ENCODE results near the gene SLC44A1.
A peak's percentile ranks its signal among the peaks of the same experiment; 100 is the strongest.

The SLC44A1 gene

GRCh38 chr9:105438141-105438806 is 193.8 kb downstream of the SLC44A1 start:
- no peak for DNase-seq

DNA sequence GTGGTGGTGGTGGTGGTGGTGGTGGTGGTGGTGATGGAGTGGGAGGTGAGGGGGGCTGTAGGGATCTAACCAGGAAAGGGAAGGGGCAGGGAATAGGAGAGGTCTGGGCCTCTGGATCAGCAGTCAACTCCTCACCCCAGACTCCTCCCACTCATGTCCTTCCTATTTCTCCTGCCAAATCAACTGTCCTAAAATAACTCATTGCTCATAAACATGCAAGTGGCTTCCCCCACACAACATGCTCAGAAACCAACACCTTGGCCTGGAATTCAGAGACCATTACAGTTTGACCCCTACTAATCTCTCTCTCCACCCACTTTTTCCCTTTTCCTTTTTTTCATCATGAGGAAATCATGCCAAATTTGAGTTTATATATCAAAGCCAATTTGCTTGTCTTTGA is 195.0 kb downstream of the SLC44A1 start:
- no peak for DNase-seq

DNA sequence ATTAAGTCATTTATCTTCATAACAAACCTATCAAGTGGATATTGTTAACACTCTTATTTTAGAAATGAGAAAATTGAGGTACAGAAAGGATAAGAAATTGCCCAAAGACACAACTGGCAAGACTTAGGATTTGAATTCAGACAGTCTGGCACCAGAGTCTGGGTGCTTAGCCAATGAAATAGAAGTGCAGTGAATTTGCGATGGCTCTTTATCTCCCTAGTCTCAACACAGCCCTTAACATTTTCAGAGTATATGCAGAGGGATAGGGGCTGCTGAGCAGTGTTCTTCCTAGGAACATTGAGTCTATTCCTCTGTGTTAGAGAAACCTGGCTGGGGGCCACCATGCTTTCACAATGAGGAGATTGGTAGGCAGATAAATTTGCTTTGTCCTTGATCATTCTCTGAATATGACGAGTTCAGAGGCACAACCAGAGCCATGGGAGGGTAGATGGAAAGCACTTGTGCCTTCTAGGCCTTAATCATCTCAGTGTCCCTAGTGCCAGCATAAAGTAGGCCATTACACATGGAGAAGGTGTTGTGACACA is 197.2 kb downstream of the SLC44A1 start:
- DNase-seq: no peak

DNA sequence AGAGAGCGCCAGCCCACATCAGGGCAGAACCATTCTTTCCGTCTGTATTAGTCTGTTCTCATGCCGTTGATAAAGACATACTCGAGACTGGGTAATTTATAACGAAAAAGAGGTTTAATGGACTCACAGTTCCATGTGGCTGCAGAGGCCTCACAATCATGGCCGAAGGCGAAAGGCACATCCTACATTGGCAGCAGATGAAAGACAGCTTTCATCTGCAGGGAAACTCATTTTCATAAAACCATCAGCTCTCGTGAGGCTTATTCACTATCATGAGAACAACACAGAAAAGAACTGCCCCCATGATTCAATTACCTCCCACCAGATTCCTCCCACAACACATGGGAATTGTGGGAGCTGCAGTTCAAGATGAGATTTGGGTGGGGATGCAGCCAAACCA is 198.7 kb downstream of the SLC44A1 start:
- DNase-seq: no peak

DNA sequence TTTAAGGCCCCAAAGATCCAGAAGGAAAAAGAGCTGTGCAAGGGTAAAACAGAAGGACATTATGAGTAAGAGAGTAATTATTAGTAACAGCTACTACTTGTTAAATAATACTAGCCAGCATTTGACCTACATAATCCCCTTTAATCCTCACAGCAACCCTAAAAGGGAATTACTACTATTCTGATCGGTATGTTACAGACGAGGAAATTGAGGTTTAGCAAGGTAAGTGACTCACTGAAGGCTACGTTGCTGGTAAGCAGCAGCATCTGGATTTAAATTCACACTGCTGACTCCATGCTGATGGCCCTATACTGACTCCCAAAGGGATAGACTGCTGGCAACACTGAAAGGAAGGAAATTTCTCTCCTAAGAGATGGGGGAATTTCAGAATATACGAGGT is 199.7 kb downstream of the SLC44A1 start:
- peak; percentile 1 for DNase-seq

GRCh38 chr9:105445203-105445881 is 200.9 kb downstream of the SLC44A1 start:
- DNase-seq: no peak

DNA sequence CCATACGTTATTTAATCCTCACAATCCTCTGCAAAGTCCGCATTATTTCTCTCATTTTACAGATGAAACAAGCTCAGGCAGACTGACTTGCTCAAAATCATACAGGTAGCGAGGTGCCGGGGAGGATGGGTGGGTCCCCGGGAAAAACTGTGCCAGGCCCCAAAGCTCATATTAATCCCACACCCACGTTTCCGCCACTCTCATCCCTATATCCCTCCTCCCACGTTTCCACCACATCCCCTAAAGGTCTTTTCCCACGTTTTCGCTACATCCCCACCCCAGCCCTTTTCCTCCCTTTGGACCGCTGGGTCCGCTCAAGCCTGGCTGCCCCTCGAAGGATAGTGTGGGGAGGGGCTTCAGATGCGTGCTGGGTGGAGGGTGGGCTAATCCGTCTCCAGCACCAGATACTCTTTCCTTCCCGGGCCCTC is 202.9 kb downstream of the SLC44A1 start:
- no peak for DNase-seq

- DNase-seq: peak; percentile 80
These were observed 203.7 kb downstream of the SLC44A1 start, which contains the start of gene FSD1L for GRCh38 chr9:105447814-105448812. Gene FSD1L (plus strand): TSS chr9:105448034. CDS start chr9:105448221, 187 bp downstream.

DNA sequence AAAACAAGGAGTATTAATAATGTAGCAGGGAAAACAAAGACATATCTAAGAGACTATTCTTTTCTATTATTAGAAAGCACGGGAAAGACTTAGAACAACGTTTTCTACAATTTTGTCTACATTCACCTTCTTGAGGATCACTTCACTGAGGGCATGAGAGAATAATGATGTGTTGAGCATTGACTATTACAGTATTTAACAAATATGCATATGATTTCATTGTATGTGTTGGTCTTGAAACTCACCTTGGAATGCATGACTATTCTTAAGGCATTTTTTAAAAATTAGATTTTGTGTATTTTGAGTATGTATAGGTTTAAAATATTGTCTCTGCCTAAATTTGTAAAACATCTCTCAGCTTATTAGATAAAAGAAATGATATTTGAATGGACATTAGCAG is 204.6 kb downstream of the SLC44A1 start:
- no peak for DNase-seq

- no peak for DNase-seq
These were observed 207.7 kb downstream of the SLC44A1 start for GRCh38 chr9:105452185-105452584.

DNA sequence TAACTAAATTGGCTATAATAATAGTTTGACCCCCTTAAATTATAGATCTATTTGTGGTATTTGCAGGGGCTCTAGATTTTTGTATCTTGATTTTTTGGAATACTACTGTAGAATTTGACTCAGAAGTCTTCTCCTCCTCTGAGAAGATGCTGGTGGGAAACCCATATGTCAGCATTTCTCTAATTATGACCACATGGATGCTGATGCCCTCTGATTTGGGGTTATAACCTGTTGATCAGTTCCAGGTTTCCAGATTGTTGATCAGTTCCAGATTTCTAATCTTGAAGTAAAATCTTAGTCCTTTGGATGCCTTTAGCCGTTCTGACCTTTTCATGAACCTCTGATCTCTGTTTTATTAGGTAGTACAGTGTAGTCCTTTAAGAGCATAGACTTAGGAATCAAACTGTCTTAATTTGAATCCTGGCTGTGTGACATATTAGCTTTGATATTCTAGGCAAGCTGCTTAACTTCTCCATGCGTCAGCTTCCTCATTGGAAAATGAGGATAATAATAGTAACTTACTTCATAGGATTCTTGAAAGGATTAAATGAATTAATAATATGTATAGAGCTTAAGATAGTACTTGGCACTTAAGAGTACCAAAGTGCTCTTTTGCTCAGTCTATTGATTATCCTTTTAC is 211.5 kb downstream of the SLC44A1 start:
- DNase-seq: no peak

DNA sequence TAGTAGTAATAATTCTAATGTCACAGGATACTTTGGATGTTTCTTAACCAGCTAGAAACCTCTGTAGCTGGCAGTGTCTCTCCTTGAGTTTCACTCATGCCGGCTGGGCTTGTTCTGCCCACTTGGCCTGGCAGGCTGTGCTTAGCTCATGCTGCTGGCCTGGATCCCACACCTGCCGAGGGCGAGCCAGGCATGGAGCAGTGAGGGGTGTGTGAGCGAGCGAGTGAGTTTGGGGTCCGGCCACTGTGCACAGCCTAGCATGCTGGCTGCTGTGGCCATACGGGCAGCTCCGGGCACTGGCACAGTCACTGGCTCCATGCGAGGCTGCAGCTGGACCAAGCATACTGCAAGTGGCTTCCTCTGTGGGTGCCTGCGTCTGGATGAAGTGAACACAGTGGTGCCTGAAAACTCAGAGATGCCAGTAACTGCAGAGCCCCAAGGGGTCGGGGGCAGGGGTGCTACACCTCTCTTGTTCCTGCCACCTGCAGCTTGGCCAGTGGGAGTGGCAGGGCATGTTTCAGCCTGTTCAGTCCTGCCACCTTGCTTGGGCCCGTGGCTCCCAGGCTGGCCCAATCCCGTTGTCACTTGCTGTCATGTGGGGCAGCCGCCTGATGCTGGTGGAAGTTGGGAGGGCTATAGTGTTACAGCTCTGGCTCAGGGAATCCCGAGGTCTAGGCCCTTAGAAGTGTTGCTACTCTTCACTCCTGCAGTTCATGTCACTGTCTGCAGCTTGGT is 213.3 kb downstream of the SLC44A1 start:
- no peak for DNase-seq

DNA sequence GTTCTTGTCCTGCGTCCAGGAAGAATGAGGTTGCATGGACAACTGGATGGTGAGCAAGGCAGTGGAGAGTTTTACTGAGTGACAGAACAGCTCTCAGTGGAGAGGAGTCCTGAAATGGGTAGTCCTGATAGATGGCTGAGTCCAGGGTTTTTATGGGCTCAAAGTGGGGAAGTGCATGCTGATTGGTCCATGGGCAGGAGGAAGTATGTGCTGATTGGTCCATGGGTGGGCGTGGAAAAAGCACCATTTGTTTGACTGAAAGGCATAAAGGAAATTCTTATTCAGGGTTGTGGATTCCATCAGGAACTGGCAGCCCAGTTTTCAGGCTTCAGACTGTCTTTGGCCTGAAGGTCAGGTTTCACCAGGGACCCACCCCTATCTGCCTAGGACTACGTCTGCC is 214.0 kb downstream of the SLC44A1 start:
- no peak for DNase-seq

- DNase-seq: no peak
These were observed 214.9 kb downstream of the SLC44A1 start for GRCh38 chr9:105459336-105459735.

- no peak for DNase-seq
These were observed 222.5 kb downstream of the SLC44A1 start for GRCh38 chr9:105466898-105467455.

- no peak for DNase-seq
These were observed 224.4 kb downstream of the SLC44A1 start for GRCh38 chr9:105468875-105469274.

- DNase-seq: no peak
These were observed 228.8 kb downstream of the SLC44A1 start for GRCh38 chr9:105473221-105473620.

DNA sequence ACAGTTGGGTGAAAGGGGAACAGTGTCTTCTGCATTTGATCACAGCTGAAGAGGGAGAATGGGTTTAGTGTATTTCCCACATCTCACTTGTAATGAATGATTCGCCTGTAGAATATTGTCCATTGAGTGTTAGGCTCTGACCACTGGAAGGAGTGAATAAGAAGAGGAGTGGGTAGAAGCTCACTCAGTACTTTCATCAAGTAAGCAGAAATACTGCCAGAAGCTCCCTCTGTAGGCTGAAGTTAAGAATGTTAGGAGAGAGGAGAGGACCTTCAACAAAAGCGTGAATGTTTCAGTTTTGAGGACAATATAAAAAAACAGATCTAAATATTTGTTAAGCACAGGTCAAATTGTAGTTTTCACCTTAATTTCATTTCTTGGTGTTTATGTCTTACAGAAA is 230.9 kb downstream of the SLC44A1 start:
- DNase-seq: no peak

GRCh38 chr9:105479846-105480245 is 235.4 kb downstream of the SLC44A1 start:
- no peak for DNase-seq

DNA sequence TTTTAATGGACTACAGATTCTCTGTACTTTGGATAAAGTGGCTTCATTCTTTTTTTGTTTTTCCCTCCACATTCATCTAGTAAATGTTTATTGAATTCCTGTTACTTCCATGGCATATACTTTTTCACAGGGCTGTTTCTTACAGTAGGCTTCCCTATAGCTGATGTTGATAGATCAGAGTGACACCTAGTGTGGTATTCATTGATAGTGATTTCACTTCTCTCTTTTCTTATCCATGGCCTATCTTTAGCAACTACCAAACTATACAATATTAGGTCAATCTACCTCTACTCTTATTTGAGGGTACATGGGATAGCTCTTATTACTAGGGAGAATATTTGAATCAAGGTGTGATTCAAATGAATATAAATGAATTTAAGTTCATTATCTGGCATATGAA is 239.2 kb downstream of the SLC44A1 start:
- DNase-seq: no peak

- no peak for DNase-seq
These were observed 239.8 kb downstream of the SLC44A1 start for GRCh38 chr9:105484226-105484625.

DNA sequence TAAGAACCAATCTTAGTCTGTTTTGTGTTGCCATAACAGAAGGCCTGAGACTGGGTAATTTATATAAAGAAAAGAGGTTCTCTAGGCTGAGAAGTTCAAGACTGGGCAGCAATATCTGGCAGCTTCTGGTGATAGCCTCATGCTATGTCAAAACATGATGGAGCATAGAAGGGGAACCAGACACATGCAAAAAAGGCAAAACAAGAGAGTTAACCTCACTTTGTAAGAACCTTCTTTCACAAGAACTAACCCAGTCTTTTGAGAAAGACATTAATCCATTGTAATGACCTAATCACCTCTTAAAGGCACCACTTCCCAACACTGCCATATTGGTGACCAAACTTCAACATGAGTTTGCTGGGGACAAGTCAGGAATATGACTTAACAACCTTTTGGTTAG is 240.7 kb downstream of the SLC44A1 start:
- DNase-seq: no peak

All from GDM1 (cell line).